ENCODE data around the gene SNAI3. TPM values are rescaled to one million over a fixed set of nuclear protein-coding genes. Genes with fewer than 3 reads are reported as not detected.

The SNAI3 gene
- total and polyA plus RNA-seq, 9 of the 15 experiments (the other 6 are each of a cell fraction or from before 2014, with no cell fraction given) = 0.04 to 4.1 (median 0.80) TPM; not detected in 1

DNA sequence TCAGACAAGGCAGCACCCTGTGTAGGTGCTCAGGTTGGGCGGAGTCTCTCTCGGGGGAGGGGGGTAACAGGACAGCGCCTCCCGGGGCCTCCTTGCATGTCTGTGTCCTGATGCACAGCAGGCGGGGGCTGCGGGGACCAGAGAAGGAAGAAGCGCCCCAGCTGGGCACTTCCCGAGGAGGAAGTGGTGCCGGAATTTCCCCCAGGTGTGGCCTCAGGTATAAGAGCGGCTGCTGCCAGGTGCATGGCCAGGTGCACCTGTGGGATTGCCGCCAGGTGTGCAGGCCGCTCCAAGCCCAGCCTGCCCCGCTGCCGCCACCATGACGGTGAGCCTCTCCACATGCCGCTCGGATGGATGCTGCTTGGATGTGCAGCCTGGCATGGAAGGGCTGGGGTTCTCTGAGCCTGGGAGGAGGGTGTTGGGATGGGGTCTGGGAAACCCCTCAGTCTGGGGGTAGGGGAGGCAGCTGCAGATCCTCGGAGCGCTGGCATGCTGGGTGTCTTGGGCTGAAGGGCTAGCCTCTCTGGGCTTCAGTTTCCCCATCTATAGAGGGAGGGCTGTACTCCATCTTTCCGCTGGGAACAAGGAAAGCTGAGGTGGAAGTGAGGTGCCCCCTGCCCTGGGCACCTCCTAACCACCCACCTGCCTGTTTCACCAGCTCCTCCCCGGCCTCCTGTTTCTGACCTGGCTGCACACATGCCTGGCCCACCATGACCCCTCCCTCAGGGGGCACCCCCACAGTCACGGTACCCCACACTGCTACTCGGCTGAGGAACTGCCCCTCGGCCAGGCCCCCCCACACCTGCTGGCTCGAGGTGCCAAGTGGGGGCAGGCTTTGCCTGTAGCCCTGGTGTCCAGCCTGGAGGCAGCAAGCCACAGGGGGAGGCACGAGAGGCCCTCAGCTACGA lies 47.7 kb downstream of the SNAI3 start, which contains the start of gene IL17C (continued):
- TF ChIP-seq CHD7 (IDR thresholded peaks at IDR 0.05; ENCODE audit: low read depth, low read length) = no peak

Data from K562 (cell line).